ENCODE data around the gene DCUN1D2.

The DCUN1D2 gene

DNA sequence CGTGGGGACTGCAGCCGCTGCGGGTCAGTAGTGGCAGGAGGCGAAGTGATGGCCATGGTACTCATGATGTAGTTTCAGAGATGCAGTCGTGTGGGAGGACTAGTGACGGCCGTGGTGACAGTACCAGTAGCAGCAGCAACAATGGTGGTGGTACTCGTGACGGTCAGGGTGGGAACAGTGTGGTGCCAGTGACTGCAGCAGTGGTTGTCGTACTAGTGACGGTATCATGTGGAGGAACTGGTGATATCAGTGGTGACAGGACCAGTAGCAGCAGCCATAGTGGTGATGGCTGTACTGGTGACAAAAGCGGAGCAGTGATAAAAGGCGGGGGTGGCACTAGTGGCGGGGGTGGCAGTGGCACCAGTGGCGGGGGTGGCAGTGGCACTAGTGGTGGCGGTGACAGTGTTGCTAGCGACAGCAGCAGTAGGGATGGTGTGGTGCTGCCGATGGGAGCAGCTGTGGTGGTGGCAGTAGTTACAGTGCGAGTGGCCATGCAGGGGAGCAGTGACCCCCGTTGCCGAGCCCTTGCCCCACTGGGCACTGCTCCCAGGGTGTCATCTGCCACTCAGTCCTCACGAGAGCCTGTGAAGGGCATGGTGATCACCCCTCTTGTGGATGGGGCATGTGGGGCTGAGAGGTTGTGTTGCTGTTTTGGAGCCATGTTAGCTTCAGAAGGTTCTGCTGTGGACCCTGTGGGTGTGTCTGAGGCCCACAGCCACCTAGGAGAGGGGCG lies 60.0 kb downstream of the DCUN1D2 start:
- peaks cover 0 to 2% of the 10 kb centered on the region in 2 donors for H3K36me3 ChIP-seq (ENCODE audit: control insufficient read depth in 2 of 2, insufficient read depth in 2 of 2, low read length in 2 of 2)
- H3K9me3 ChIP-seq (ENCODE audit: control insufficient read depth in 2 of 2, low read length in 2 of 2) = no peaks in the 10 kb centered on the region
- H3K4me3 ChIP-seq (ENCODE audit: low read length in 2 of 2) = no peak overlapping the region
- no peak overlapping the region for H3K27ac ChIP-seq (ENCODE audit: low read length)
- no peak overlapping the region for H3K9ac ChIP-seq (ENCODE audit: low read length in 2 of 2)
- H3K4me1 ChIP-seq (ENCODE audit: control insufficient read depth, insufficient read depth, low read length) = no peaks in the 10 kb centered on the region
- H3K27me3 ChIP-seq (ENCODE audit: control insufficient read depth in 1 of 2, insufficient read depth in 2 of 2, low read length in 2 of 2) = no peaks in the 10 kb centered on the region

DNA sequence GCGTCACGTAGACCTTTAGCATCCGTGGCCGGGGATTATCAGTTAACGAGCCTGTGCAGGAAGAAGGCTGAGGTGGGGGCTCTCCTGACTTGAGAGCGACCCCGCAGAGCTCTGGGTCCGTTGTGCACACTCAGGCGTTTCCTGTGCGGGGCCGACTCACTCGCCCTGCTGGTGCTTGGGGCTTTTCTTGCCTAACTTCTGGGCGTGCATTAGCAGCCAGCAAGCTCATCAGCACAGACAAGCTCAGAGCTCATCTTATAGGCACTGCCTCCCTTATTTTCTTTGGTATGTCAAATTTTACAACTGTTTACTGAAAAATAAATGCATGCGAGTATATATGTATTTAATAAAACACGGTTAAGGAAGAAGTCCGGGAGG lies 60.9 kb downstream of the DCUN1D2 start:
- Histone ChIP-seq H3K9me3 (ENCODE audit: control insufficient read depth in 2 of 2, low read length in 2 of 2) (no peaks in the 10 kb centered on the region), H3K27me3 (ENCODE audit: control insufficient read depth in 1 of 2, insufficient read depth in 2 of 2, low read length in 2 of 2) (no peaks in the 10 kb centered on the region), H3K9ac (ENCODE audit: low read length in 2 of 2) (no peak overlapping the region), H3K4me1 (ENCODE audit: control insufficient read depth, insufficient read depth, low read length) (no peaks in the 10 kb centered on the region), H3K36me3 (ENCODE audit: control insufficient read depth in 2 of 2, insufficient read depth in 2 of 2, low read length in 2 of 2) (peaks cover 0 to 2% of the 10 kb centered on the region in 2 donors), H3K27ac (ENCODE audit: low read length) (no peak overlapping the region), H3K4me3 (ENCODE audit: low read length in 2 of 2) (no peak overlapping the region)

DNA sequence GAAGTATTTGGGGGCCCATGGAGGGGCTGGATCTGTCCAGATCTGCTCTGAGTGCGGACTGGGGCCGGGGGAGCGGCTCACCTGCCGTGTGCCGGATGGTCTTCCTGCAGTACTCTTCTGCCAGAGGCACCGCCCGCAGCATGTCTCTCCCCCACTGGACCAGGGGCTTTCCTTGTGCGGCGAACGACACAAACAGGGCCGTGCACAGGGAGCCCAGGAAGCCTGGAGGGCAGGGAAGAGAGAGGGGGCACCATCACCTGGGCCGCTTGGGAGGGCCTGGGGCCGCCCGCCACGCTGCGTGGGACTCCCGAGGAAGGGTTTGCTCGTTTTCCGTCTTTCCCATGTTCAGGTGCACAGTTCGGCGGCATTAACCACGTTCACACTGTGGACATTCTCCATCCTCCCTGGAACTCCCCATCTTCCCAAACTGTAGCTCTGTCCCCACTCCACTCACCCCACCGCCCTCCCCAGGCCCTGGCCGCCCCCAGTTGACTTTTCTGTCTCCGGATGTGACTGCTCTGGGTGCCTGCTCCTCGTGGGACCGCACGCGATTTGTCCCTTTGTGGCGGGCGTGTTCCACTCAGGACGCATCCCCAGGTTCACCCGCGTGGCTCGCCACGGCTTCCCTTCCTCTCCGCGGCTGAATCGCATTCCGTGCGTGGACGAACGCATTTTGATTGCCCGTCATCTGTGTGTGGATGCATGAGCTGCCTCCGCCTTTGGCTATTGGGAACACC lies 61.5 kb downstream of the DCUN1D2 start:
- H3K27me3 ChIP-seq (ENCODE audit: control insufficient read depth in 1 of 2, insufficient read depth in 2 of 2, low read length in 2 of 2) = no peaks in the 10 kb centered on the region
- peaks cover 0 to 2% of the 10 kb centered on the region in 2 donors for H3K36me3 ChIP-seq (ENCODE audit: control insufficient read depth in 2 of 2, insufficient read depth in 2 of 2, low read length in 2 of 2)
- H3K4me3 ChIP-seq (ENCODE audit: low read length in 2 of 2) = no peak overlapping the region
- H3K9me3 ChIP-seq (ENCODE audit: control insufficient read depth in 2 of 2, low read length in 2 of 2) = no peaks in the 10 kb centered on the region
- H3K27ac ChIP-seq (ENCODE audit: low read length) = no peak overlapping the region
- H3K9ac ChIP-seq (ENCODE audit: low read length in 2 of 2) = no peak overlapping the region
- H3K4me1 ChIP-seq (ENCODE audit: control insufficient read depth, insufficient read depth, low read length) = no peaks in the 10 kb centered on the region

GRCh38 chr13:113428469-113428865 lies 62.0 kb downstream of the DCUN1D2 start:
- Histone ChIP-seq H3K4me1 (ENCODE audit: control insufficient read depth, insufficient read depth, low read length) (peaks cover 3% of the 10 kb centered on the region), H3K9ac (ENCODE audit: low read length in 2 of 2) (no peak overlapping the region), H3K36me3 (ENCODE audit: control insufficient read depth in 2 of 2, insufficient read depth in 2 of 2, low read length in 2 of 2) (peaks cover 0 to 3% of the 10 kb centered on the region in 2 donors)

DNA sequence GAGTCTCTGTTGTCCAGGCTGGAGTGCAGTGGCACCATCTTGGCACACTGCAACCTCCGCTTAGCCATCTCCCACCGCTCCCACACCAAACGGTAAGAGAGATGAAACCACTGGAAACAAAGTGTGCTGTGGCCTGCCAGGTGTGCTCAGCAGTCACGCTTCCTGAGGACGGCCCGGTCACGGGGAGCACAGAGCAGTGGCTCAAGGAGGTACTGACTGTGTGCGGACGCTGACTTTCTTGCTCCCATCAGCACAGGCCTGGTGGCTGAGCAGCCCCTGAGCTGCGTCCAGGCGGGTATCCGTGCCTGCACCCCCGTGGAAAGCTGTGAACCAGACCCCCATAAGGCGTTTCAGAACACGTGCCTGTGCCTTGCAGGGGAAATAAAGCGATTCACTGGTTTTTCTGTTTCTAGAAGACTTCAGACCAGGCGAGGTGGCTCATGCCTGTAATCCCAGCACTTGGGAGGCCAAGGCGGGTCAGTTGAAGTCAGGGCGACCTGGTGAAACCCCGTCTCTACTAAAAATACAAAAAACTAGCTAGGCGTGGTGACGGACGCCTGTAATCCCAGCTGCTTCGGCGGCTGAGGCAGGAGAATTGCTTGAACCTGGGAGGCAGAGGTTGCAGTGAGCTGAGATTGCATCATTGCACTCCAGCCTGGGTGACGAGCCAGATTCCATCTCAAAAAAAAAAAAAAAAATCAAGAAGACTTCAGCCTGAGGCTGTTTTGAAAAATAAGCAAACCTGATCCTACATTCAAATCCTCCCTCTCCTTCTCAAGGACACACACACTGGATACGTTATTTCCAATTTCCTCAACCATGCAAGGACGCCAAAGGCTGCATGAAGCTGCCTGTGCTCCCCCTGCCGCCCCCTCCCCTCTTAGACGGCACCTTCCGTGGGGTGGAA lies 62.7 kb downstream of the DCUN1D2 start:
- H3K27me3 ChIP-seq (ENCODE audit: control insufficient read depth in 1 of 2, insufficient read depth in 2 of 2, low read length in 2 of 2) = no peaks in the 10 kb centered on the region
- H3K36me3 ChIP-seq (ENCODE audit: control insufficient read depth in 2 of 2, insufficient read depth in 2 of 2, low read length in 2 of 2) = peaks cover 0 to 2% of the 10 kb centered on the region in 2 donors
- peaks cover 7% of the 10 kb centered on the region for H3K4me1 ChIP-seq (ENCODE audit: control insufficient read depth, insufficient read depth, low read length)
- H3K9me3 ChIP-seq (ENCODE audit: control insufficient read depth in 2 of 2, low read length in 2 of 2) = no peaks in the 10 kb centered on the region
- no peak overlapping the region for H3K27ac ChIP-seq (ENCODE audit: low read length)
- H3K4me3 ChIP-seq (ENCODE audit: low read length in 2 of 2) = no peak overlapping the region
- no peak overlapping the region for H3K9ac ChIP-seq (ENCODE audit: low read length in 2 of 2)

More at GRCh38 chr13:113428469-113428865, 62.0 kb downstream of the DCUN1D2 start:
- Histone ChIP-seq H3K27ac (ENCODE audit: low read length) (no peak overlapping the region), H3K27me3 (ENCODE audit: control insufficient read depth in 1 of 2, insufficient read depth in 2 of 2, low read length in 2 of 2) (no peaks in the 10 kb centered on the region), H3K4me3 (ENCODE audit: low read length in 2 of 2) (no peak overlapping the region), H3K9me3 (ENCODE audit: control insufficient read depth in 2 of 2, low read length in 2 of 2) (no peaks in the 10 kb centered on the region)

DNA sequence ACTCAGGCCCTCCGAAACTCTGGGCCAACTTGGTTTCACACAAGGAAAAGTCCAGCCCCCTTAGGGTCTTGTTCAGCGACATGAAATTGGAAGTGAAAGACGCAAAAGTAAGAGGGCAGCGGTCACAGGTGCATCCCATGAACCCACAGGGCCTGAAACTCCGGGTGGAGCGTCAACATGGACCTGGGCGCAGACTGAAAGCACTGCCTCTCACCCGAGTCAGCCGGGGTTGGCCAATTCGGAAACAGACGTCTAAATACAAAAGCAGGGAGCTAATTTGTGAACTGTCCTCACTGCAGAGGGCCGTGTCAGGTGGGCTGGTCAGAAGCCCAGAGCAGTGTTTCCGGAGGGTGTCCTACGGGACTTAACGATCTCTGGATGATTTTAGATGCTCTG lies 63.9 kb downstream of the DCUN1D2 start:
- Histone ChIP-seq H3K36me3 (ENCODE audit: control insufficient read depth in 2 of 2, insufficient read depth in 2 of 2, low read length in 2 of 2) (peaks cover 0 to 2% of the 10 kb centered on the region in 2 donors), H3K4me3 (ENCODE audit: low read length in 2 of 2) (no peak overlapping the region)

GRCh38 chr13:113425941-113426590 lies 64.4 kb downstream of the DCUN1D2 start:
- peaks cover 0 to 2% of the 10 kb centered on the region in 2 donors for H3K36me3 ChIP-seq (ENCODE audit: control insufficient read depth in 2 of 2, insufficient read depth in 2 of 2, low read length in 2 of 2)
- H3K27me3 ChIP-seq (ENCODE audit: control insufficient read depth in 1 of 2, insufficient read depth in 2 of 2, low read length in 2 of 2) = no peaks in the 10 kb centered on the region
- no peak overlapping the region for H3K9ac ChIP-seq (ENCODE audit: low read length in 2 of 2)
- no peaks in the 10 kb centered on the region for H3K9me3 ChIP-seq (ENCODE audit: control insufficient read depth in 2 of 2, low read length in 2 of 2)
- no peak overlapping the region for H3K4me3 ChIP-seq (ENCODE audit: low read length in 2 of 2)
- H3K4me1 ChIP-seq (ENCODE audit: control insufficient read depth, insufficient read depth, low read length) = peaks cover 24% of the 10 kb centered on the region
- no peak overlapping the region for H3K27ac ChIP-seq (ENCODE audit: low read length)

More for the DNA sequence above, 63.9 kb downstream of the DCUN1D2 start:
- peaks cover 20% of the 10 kb centered on the region for H3K4me1 ChIP-seq (ENCODE audit: control insufficient read depth, insufficient read depth, low read length)
- H3K27ac ChIP-seq (ENCODE audit: low read length) = no peak overlapping the region
- no peaks in the 10 kb centered on the region for H3K27me3 ChIP-seq (ENCODE audit: control insufficient read depth in 1 of 2, insufficient read depth in 2 of 2, low read length in 2 of 2)
- no peak overlapping the region for H3K9ac ChIP-seq (ENCODE audit: low read length in 2 of 2)
- no peaks in the 10 kb centered on the region for H3K9me3 ChIP-seq (ENCODE audit: control insufficient read depth in 2 of 2, low read length in 2 of 2)

DNA sequence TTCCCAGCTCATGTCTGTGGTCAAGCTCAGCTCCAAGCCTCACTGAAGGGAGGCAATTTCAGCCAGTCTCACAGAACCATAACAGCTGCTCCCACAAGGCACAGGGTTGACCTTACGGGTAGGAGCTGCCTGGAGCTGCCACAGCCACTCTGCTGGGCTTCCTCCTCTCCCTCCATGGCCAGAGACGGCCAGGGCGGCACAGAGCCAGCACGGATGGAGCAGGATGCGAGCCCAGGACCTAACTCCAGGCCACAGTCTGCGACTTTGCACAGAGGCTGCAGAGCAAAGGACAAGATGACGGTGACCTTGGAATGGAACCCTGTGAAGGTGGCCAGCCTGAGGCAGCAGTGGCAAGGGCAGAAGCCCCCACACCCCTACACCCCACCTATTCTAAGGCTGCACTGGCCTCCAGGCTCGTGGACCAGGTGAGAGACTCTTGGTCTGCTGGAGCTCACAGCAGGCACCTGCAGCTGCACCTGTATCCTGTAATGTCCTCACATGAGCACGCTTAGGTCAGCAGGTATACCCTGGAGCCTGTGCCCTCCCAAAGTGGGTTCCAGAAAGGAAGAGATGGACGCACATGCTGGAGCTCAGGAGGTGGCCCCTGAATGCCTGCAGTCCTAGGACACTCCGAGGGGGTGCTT lies 66.9 kb downstream of the DCUN1D2 start:
- Histone ChIP-seq H3K4me1 (ENCODE audit: control insufficient read depth, insufficient read depth, low read length) (peaks cover 24% of the 10 kb centered on the region), H3K9me3 (ENCODE audit: control insufficient read depth in 2 of 2, low read length in 2 of 2) (no peaks in the 10 kb centered on the region), H3K27me3 (ENCODE audit: control insufficient read depth in 1 of 2, insufficient read depth in 2 of 2, low read length in 2 of 2) (no peaks in the 10 kb centered on the region), H3K4me3 (ENCODE audit: low read length in 2 of 2) (no peak overlapping the region), H3K27ac (ENCODE audit: low read length) (peak overlapping the region; percentile 87), H3K9ac (ENCODE audit: low read length in 2 of 2) (no peak overlapping the region), H3K36me3 (ENCODE audit: control insufficient read depth in 2 of 2, insufficient read depth in 2 of 2, low read length in 2 of 2) (peaks cover 0 to 2% of the 10 kb centered on the region in 2 donors)

DNA sequence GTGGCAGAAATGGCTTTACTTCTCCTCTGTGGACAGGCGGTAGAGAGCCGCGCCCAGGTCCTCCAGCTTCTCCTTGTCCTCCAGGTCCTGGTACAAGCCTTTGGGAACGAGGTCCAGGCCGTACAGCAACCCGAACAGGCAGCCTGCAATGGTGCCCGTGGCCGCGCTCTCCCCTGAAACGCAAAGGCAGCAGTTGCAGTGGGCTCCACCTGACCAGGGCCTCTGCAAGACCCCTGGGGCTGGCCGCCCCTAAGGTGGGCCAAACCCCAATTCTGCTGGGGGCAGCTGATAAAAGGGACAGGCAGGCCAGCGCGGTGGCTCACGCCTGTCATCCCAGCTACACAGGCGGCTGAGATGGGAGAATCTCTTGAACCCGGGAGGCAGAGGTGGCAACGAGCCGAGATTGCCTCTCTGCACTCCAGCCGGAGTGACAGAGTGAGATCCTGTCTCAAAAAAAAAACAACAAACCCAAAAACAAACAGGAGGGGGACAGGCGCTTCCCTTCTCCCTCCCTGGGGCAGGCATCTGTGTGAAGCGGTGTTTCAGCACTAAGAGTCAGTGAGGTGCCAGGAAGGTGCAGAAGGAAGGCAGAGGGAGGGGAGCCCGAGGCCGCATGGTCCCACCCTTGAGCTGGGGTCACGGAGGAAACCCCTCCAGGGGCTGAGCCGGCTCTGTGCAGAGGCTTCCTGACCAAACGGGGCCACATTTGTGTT lies 67.5 kb downstream of the DCUN1D2 start:
- peak overlapping the region; percentile 25 to 72 for H3K9ac ChIP-seq (ENCODE audit: low read length in 2 of 2)
- no peaks in the 10 kb centered on the region for H3K27me3 ChIP-seq (ENCODE audit: control insufficient read depth in 1 of 2, insufficient read depth in 2 of 2, low read length in 2 of 2)
- H3K4me1 ChIP-seq (ENCODE audit: control insufficient read depth, insufficient read depth, low read length) = peaks cover 24% of the 10 kb centered on the region
- H3K9me3 ChIP-seq (ENCODE audit: control insufficient read depth in 2 of 2, low read length in 2 of 2) = no peaks in the 10 kb centered on the region
- H3K36me3 ChIP-seq (ENCODE audit: control insufficient read depth in 2 of 2, insufficient read depth in 2 of 2, low read length in 2 of 2) = peaks cover 0 to 2% of the 10 kb centered on the region in 2 donors
- peak overlapping the region; percentile 87 for H3K27ac ChIP-seq (ENCODE audit: low read length)
- H3K4me3 ChIP-seq (ENCODE audit: low read length in 2 of 2) = peak overlapping the region; percentile 6 to 54

Data from stomach smooth muscle (tissue), 2 donors.